B cell (primary cell): ENCODE results near the gene PISD.
"Not testable (repeated sequence)": the region's sequence is repeated elsewhere in the genome, so short reads cannot be mapped to it uniquely, and the experiment has no call there.

Experiments
- CTCF ChIP-seq: fragments of 200-600 bp; IDR thresholded peaks from one replicate; pipeline ENCODE4 v1.8.0; 2022; ENCODE audit warnings: antibody characterized with exemption, mild to moderate bottlenecking
- EZH2 ChIP-seq: IDR thresholded peaks from 2 replicates; pipeline ENCODE4 v1.6.1; 2012; ENCODE audit warnings: borderline replicate concordance, low read depth, mild to moderate bottlenecking, moderate library complexity, low read length; ENCODE audit not compliant: insufficient read depth, poor library complexity, severe bottlenecking

- not testable (repeated sequence) for TF ChIP-seq CTCF, EZH2
Measured at GRCh38 chr22:31668849-31669248, 6.8 kb upstream of the PISD start.
